Stimulated activated CD8-positive, alpha-beta memory T cell treated with anti-CD3 and anti-CD28 coated beads, Interleukin-12 subunit alpha, Interleukin-12 subunit beta, amount 100 ng/mL, for 4 hours (primary cell): Measurements from ENCODE around the gene TMTC1.
"Not testable (repeated sequence)": the region's sequence is repeated elsewhere in the genome, so short reads cannot be mapped to it uniquely, and the experiment has no call there.

Source experiments
- DNase-seq: peaks from one replicate; pipeline ENCODE4 v3.0.0-alpha.2; 2020; ENCODE audit warnings: low read depth

TMTC1 gene

DNA sequence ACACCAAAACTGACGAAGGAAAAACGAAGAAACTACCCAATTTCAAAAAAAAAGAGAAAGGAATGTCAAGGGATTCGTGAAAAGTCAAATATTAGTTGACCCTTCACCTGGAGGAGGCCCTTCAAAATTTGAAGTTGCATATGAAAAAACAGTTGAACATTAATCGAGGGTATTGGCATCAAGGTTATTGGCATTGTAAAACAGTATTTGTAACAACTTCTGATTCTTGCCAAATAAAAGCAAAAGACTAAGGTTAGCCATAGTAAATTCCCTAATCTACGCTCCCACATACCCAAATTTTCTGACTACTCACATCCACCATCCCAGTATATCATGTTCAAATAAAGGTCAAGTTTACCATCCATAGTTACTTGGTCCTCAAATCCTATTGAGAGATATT is 118.6 kb downstream of the TMTC1 start:
- no peak for DNase-seq

GRCh38 chr12:29662734-29663323 is 120.9 kb downstream of the TMTC1 start:
- no peak for DNase-seq

- no peak for DNase-seq
Observed at GRCh38 chr12:29660847-29661246, 122.9 kb downstream of the TMTC1 start.

- DNase-seq: no peak
Observed at GRCh38 chr12:29656762-29657538, 126.8 kb downstream of the TMTC1 start.

- DNase-seq: no peak
Observed at GRCh38 chr12:29655861-29656260, 127.9 kb downstream of the TMTC1 start.

GRCh38 chr12:29653286-29653685 is 130.5 kb downstream of the TMTC1 start:
- no peak for DNase-seq

GRCh38 chr12:29650371-29650770 is 133.4 kb downstream of the TMTC1 start:
- DNase-seq: no peak

GRCh38 chr12:29649722-29650121 is 134.0 kb downstream of the TMTC1 start:
- DNase-seq: no peak

DNA sequence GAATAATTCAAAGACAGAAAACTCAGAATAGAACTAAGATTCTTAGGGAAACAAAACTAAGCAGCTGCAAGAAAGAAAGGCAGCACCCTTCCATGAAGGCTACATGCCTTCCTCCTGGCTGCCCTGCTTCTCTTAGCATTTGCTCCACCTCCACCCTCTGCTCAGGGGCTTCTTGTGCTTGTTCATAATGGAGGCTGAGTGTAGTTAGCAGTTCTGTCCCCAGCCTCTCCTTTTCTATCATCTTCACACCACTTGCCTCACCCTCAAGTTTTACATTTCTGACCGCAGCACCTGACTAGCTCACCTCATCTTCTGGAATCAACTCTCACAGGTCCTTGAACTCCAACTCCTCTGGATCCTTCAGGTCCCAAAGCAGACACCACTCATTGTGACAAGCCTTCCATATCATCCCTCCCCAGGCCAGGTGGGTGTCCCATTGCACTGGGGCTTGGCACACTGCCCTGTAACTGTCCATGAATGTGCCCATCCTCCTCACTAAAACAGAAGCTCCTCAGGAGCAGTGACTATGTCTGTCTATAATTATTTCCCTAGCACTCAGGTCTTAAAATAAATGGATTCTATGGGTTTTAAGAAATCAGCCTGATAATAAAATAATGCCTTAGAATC is 139.1 kb downstream of the TMTC1 start:
- DNase-seq: no peak

DNA sequence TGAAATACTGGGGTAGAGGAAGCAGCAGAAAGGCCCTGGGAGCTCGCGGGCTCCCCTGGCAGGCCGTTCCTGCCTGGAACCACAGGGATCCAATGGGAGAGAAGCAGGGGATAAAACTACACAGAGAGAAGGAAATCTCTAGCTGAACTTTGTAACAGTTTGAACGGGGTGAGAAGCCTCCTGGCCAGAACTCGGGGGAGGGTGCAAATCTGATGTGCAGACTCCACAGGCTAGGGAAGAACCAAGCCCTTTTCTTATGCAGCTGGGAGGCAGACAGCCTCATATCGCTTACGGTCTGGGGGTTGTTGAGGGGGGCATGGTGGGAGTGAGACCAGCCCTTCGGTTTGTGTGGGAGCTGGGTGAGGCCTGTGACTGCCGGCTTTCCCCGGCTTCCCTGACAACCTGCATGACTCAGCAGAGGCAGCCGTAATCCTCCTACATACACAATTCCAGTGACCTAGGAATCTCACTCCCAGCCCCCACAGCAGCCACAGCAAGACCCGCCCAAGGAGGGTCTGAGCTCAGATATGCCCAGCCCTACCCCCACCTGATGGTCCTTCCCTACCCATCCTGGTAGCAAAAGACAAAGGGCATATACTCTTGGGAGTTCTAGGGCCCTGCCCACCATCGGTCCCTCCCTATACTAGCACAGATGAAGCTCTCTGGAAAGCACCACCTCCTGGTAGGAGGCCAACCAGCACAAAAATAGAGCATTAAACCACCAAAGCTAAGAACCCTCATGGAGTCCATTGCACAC is 143.0 kb downstream of the TMTC1 start:
- DNase-seq: no peak

DNA sequence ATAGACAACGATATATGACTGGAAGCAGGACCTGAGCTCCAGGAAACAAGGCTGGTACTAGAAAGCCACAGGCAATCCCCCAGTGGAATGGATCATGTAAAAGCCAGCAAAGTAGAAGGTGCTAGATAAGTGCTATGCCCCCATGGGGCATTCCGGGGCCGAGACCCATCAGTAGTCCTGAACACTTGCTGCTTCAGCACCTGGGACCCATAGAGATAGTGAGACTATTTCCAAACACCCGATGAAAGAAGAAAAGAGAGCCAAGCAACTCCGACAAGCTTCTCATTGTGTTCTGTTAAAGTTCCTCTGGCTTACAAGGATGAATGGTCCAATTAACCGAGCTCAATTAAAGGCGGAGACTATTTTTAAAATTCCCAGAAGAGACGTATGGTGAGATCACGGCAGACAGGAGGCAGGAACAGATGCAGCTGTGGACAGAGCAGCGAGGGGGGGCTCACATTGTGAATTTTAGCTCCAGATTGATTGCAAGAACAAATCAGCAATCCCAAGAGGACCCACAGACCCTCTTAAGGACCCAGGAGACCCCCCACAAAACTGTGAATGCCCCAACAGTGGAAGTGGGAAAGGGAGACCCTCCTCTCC is 143.7 kb downstream of the TMTC1 start:
- no peak for DNase-seq

DNA sequence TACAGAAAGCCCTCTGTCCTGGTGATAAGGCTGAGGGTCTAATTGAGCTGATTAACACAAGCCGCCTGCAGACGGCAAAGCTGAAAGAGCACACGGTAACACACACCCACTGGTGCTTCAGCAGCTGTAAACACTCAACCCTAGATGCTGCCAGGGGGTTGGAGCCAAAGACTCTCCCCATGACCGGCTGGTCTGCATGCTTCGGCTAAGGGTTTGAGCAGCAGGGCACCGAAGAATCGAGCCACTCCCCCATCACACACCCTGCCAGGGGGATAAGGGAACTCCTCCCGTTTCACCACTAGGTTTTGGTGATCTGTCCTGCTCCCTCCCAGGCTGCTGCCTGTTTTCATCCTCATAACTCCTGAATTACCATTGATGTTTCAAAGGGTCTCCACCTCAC is 145.2 kb downstream of the TMTC1 start:
- no peak for DNase-seq

DNA sequence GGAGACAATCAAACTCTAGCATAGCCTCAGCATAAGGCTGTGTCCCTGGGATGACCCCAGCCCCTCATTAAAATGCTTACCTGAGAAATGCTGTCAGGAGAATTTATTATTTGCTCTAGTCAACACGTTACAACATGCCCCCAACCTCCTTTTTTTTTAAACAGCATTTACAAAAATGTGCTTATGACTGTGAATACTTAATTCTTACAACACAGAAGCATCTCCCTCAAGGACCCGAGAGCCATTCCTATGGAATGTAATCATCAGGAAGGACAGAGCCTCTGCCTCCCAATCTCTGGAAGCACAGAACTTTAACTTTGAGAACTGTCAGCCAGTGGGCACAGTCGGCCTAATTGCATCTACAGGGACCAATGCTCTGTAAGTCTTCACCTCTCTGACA is 149.7 kb downstream of the TMTC1 start:
- DNase-seq: no peak

- not testable (repeated sequence) for DNase-seq
Observed at GRCh38 chr12:29630164-29630563, 153.6 kb downstream of the TMTC1 start.

DNA sequence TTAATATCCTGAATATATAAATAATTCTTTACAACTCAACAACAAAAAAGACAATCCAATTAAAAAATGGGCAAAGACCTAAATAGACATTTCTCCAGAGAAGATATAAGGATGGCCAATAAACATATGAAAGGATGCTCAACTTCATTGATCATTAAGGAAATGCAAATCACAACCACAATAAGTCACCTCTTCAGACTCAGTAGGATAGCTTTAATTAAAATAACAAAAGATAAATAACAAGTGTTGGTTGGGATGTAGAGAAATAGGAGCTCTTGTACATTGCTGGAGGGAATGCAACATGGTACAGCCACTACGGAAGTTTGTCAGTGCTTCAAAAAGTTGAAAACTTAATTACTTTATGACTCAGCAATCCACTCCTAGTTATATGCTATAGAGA is 156.5 kb downstream of the TMTC1 start:
- no peak for DNase-seq

DNA sequence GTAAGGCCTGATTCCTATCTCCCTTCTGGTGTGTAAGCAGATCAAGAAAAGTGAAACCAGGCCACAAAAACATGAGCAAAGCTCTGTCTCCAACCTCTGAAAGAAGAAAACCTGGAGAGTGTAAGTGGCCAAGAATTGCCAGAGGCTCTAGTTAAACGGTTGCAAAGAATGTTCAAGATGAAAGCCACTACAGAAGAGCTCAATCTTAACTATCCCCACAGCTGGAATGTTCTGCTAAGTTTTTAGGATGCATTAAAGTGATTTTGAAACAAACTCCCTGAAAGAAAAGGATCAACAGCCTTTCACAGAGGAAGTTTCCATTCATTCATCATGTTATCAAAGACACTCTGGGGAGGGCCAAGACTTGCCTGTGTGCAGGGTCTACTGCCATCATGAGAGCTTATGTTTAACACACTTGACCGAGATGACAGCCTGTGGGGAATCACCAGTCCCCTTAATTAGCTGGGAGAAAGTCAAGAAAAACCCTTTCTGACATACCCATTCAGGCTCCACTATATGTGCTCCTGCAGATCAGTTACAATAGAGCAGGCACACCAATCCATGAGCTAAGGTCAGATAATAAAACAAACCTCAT is 158.3 kb downstream of the TMTC1 start:
- DNase-seq: no peak

DNA sequence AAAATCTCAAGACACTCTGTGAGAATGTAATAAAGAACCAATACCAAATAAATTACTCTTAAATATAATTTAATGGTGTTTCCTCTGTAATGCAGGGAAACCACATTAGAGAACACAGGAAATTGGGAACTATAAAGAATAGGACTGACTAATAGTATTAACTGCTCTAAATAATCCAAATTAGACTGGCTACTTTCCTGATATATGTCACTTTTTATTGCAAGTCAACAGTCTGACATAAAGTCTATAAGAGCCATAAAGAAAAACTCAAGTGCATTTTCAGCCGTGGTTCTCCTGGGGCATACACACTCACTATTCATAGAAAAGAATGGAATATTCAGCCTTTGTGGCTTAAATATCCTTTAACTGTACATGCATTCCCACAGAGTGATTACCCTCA is 161.5 kb downstream of the TMTC1 start:
- DNase-seq: no peak

DNA sequence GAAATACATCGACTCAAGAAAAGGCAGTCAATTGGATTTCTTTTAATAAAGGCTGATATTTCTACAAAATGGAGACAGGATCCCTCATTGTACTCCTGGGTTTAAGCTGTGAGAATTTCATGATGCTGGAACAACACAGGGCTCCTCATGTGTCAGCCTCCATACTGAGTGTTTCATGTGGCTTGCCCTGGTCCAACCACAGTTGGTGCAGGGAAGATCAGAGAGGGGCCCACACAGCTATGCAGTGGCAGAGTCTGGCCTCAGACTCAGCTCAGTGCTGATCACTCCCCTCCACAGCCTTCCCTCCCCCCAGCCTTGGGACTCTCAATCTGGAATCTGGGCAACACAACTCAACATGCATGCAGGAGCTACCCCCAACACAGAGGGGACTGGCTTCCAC is 163.7 kb downstream of the TMTC1 start:
- no peak for DNase-seq

GRCh38 chr12:29617407-29617803 is 166.3 kb downstream of the TMTC1 start:
- no peak for DNase-seq

DNA sequence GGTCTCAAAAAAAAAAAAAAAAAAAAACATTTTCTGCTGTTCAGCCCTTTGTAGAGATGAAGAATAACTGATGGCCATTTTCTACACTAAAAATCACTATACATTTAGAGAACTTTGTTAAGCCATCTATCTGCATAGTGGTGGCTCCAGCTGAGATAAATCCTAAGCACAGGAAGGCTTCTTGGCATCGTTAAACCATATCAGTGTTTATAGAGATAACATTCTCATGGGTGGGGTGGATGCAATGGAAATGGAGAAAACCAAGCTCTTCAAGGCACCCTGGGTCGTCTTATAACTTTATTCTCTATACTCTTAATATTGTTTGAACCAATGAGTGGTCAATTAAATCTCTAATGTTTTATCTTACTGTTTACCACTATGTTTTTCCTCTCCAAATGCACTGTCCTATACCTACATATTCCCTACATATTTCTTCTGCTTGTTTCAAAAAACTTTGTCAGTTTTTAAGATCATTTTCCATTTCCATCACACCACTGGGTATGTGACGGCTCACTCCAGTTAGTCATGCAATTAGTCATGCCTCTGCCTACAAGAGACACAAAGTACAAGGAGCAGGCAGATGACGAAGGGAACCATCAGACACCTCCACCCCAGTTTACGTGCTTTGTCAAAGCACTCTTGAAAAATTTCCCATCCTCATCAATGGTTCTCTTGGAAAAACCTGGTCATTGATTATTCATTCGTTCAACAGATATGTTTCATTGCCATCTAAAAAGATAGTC is 166.9 kb downstream of the TMTC1 start:
- no peak for DNase-seq

GRCh38 chr12:29614694-29615325 is 168.9 kb downstream of the TMTC1 start:
- no peak for DNase-seq
